ENCODE results near the gene VOPP1.

Gene VOPP1

DNA sequence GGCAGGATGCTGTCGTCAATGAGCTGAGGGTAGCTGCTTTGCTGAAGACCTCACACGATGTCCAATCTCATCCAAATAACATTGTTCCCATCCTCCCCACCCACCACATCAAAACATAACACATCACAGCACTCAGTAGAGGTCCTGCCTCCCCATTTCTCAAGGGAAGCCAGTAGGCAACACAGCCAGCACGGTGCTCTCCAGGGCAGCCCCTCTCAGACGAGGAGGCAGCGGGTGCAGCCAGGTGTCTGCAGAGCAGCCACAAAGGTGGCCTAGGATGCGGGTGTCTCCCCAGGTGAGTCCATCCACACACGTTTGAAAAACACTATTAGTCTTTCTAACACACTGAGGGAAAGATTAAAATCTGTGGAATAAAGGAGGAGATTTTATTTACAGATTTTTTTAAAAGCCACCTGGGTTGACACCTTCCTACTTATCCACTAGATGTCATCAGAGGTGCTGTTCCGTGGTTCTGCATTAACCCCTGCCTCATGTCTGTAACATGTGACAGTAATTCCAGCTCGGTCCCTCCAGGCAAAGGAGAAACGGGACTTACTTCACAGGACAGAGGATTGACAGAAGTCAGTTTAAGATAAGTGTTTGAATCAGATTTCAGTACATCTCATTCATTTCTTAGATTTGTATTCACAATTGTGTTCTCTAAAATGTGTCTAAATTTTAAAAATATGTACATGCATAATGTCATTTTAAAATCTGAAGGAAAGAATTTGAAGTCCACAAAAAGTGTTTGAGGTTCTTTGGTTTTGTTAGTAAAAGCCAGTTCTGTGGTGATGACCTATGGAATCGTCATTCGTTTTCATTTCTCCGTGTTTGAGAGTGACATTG lies 139.1 kb downstream of the VOPP1 start:
- DNase-seq (ENCODE audit: low read depth), result no peak

DNA sequence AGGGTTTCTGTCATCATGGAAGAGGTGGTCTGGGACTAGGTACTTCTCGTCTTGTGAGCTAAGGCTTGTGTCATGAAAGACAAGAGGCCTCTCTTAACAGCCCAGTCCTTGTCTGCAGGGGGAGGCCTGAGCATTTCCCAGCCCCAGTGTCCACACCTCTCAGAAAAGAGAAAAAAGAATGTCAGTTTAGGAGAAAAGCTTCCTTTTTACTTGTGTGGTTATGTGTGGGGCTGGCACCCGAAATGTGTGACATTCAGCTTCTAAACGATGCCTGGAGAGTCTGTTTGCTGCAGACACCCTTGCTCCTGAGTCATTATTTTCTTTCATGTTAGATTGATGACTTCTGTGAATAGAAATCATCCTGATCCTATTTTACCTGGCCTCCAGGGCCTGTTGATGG lies 139.8 kb downstream of the VOPP1 start:
- DNase-seq (ENCODE audit: low read depth), result no peak

DNA sequence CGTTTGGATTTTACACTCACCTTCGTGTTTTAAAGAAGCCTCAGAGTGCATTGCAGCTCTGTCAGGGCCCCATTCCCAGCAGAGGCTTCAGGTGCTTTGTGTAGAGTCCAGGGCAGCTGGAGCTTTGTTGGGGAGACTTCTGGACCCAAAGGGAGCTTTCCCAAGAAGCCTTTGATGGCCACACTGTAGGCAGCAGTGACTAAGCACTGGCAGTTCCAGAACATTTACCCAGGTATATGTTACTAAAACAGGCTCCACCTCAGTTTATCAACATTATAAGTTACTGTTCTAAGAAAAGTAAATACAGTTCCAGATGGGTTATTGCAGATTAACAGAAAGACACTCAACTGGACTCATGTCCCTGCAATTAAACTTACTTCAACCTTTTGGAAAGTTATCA lies 140.4 kb downstream of the VOPP1 start:
- DNase-seq (ENCODE audit: low read depth), result no peak

DNA sequence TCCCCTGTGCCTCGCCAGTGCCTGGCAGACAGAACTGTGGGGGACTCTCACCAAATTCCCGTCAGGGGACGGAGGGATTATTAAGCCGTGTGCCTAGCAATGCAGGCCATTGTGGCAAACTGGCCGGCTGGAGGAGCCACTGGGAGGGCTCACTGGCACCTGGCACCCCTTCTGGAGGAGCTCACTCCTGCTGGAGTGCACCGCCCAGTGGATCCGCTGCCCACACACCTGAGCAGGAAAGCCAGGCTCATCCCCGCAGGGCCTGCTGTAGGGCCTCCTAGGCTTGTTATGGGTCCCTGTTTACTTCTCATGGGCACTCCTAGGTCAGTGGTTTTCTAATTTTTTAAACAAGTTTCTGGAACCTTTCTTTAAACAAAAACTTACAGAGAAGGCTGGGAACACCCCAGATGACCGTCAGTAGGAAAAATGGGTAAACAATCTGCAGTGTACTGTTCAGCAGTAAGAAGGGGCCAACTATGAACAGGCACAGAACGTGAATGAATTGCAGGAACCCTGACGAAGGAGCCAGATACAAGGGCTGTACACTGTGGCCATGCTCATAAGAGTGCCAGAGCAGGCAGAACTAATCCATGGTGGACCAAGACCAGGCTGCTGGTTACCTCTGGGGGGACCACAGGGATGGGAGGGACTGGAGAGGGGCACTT lies 142.3 kb downstream of the VOPP1 start:
- DNase-seq (ENCODE audit: low read depth), result no peak

DNA sequence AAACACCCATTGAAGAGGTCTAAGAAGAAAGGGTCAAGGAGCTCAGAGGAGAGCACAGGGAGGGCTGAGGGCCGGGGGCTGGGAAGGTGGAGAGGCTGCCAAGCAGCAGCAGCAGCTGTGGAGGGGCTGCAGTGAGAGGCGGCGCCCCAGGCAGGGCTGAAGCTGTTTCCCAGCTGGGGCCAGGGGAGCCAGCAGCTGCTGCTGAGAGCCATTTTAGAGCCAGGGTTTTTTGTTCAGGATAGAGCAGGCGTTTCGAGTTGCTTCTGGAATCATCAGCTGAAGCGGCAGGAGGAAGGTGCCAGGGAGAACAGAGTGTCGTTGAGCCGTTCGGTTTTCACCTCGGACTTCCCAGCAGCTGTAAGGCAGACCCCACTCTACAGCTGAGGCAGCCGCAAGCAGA lies 144.5 kb downstream of the VOPP1 start:
- no peak for DNase-seq (ENCODE audit: low read depth)

DNA sequence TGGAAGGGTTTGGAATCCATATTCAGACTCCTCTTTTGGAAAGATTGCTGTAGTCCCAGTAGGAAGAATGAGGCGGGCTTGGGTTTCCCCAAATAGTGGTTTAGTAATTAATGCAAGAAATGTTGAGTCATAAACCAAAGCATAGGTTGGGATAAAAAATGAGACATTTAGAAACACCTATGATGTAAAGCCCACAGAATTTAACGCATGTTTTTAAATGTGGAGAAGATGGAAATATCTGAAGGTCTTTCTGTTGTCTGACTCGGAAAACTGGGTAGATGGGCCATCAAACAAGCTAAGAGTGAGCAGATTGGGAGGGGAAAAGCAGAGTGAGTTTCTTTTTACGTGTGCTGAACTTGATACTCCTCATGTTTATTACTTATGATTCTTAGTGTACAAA lies 145.0 kb downstream of the VOPP1 start:
- no peak for DNase-seq (ENCODE audit: low read depth)

DNA sequence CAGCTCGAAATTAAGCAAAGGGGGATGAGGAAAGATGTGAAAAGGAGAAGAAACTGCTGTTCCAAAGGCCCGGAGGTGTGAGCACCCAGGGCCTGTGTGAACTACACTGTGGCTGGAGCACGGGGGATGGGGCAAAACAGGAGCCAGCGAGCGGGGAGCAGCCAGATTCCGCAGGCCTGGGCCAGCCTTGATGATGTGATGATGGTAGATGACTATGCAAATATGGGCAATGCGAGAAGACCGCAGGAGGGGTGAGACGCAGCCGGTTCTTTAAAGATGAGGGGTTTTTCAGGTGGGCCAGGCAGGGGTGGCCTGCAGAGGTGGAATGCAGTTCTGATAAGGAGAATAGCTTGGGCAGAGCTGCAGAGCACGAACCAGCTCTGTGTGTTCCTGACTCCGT lies 145.6 kb downstream of the VOPP1 start:
- DNase-seq (ENCODE audit: low read depth), result no peak

DNA sequence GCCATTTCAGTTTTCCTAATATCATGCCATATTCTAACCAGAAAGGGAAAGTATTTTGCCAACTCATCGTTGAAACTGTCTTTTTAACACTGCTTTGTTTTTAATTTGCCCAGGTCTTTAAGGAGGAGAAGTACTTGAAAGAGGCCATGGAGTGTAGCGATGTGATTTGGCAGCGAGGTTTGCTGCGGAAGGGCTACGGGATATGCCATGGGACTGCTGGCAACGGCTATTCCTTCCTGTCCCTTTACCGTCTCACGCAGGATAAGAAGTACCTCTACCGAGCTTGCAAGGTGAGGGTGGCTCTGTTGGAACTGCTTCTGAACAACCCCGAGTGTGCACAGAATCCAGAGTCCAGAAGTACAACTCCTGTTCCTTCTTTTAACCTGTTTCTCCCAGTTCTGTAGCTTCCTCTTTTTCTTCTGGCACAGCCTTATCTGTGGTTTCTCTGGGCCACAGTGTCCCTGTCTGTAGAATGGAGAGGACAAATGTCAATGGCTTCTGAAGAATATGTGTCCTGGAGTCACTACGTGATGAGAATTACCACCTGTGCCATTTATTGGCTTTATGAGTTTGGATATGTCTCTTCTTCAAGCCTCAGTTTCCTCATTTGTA lies 147.1 kb downstream of the VOPP1 start:
- no peak for DNase-seq (ENCODE audit: low read depth)

DNA sequence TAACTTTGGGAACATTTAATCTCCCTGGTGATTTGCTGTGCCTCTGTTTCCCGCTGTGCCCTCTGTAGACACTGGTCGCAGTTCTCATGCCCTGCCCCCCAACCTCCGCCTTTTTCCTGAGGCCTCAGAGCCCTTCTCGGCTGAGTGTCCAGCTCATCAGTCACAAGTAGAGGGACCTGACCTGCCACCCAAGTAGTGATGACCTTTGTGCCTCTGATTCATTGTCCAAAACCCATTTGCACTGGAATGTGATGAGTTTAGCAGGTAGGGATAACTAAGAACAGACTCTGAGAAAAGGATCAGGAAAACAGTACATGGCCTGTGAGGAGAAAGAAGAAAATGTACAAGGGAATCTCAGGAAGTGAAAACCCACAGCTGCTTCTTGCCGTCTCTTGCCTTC lies 148.4 kb downstream of the VOPP1 start:
- no peak for DNase-seq (ENCODE audit: low read depth)

DNA sequence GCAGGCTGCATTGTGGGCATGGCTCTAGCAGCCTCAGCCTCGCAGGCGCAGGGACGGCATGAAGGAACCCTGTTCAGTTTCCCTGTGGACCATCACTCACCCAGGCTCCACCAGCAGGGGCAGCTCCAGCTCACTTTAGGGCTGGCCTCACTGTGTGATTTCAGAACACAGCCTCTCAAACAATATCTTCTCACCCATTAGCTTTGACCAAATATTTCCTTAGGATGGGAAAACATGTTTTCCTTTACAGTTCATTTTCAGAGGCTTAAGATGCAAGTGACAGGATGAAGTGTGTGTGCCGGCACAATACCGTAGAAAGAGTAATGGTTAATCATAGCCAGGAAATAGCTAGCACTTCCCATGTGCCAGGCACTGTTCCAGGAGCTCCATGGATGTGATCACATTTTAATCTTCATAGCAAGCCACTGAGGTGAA lies 149.0 kb downstream of the VOPP1 start:
- DNase-seq (ENCODE audit: low read depth), result no peak
